A549 (cell line): ENCODE results near the gene ASIC2. TPM values are rescaled to one million over a fixed set of nuclear protein-coding genes. Genes with fewer than 3 reads are reported as not detected.

Experiments used
- ATAC-seq, 2 experiments: fragments of 200-7000 bp in 1 of 2; fragments of >200 bp in 1 of 2; cut with Nextera tagmentation in 1 of 2; cut with Tn5 transposase in 1 of 2; 3 replicates each; pipeline versions ENCODE4 v1.8.0 to v1.9.1; 2018 to 2020; ENCODE audit warnings: mild to moderate bottlenecking in 1 of 2, moderate library complexity in 1 of 2
- CTCF ChIA-PET: fragments of 300-600 bp; sonication (Branson Sonifier 250); formaldehyde crosslinking; extraction: SDS; loops from one replicate; lab custom pipeline; 2021; ENCODE audit warnings: antibody characterized with exemption, inconsistent platforms; lab: Yijun Ruan, JAX
- POLR2A ChIA-PET: fragments of 350-600 bp; formaldehyde crosslinking; extraction: SDS; loops from one replicate; lab custom pipeline; 2021; ENCODE audit warnings: antibody characterized with exemption, inconsistent platforms; lab: Yijun Ruan, JAX
- DNase-seq, 2 experiments: peaks; one replicate each; pipeline versions ENCODE4 v3.0.0 to v3.0.0-alpha.2; 2011 to 2016; ENCODE audit warnings: low read depth in 1 of 2, low spot score in 1 of 2
- FAIRE-seq: peaks from 2 replicates; lab custom pipeline; 2011; peaks lifted over from hg19 to GRCh38; lab: Jason Lieb, UNC
- H3K27ac ChIP-seq, 2 experiments: fragments of >200 bp; sonication (Bioruptor Twin); formaldehyde crosslinking; 3 replicates each; pipeline ENCODE4 v1.5.1; 2016 to 2017
- H3K4me1 ChIP-seq: fragments of >200 bp; sonication (Bioruptor Twin); formaldehyde crosslinking; 3 replicates; pipeline ENCODE4 v1.6.1; 2016
- H3K4me2 ChIP-seq: fragments of >200 bp; sonication (Bioruptor Twin); formaldehyde crosslinking; 3 replicates; pipeline ENCODE4 v1.6.1; 2016
- H3K4me3 ChIP-seq: fragments of >200 bp; sonication (Bioruptor Twin); formaldehyde crosslinking; 3 replicates; pipeline ENCODE4 v1.5.1; 2016
- H3K9me3 ChIP-seq: fragments of >200 bp; sonication (Bioruptor Twin); formaldehyde crosslinking; 3 replicates; pipeline ENCODE4 v1.6.1; 2016
- BCL3 ChIP-seq: fragments of >200 bp; sonication (Bioruptor Twin); formaldehyde crosslinking; IDR thresholded peaks from 3 replicates; pipeline ENCODE4 v1.6.1; 2016
- CHD2 ChIP-seq: fragments of 150-350 bp; IDR thresholded peaks from 2 replicates; pipeline ENCODE4 v1.6.1; 2014; ENCODE audit warnings: low read length; ENCODE audit not compliant: partially characterized antibody
- EHMT2 ChIP-seq: fragments of 200-600 bp; sonication (generic); IDR thresholded peaks from 2 replicates; pipeline ENCODE4 v1.6.1; 2016; ENCODE audit warnings: antibody characterized with exemption, low read depth, mild to moderate bottlenecking, moderate library complexity
- FOSB ChIP-seq: fragments of 250-450 bp; sonication (Bioruptor Pico); IDR thresholded peaks from 2 replicates; pipeline ENCODE4 v1.5.0; 2020; ENCODE audit warnings: mild to moderate bottlenecking, moderate library complexity
- HMGXB4 ChIP-seq: fragments of 250-450 bp; sonication (Bioruptor Pico); IDR thresholded peaks from 2 replicates; pipeline ENCODE4 v1.5.0; 2021; ENCODE audit warnings: mild to moderate bottlenecking, moderate library complexity, borderline replicate concordance
- HOXB13 ChIP-seq: fragments of 250-450 bp; sonication (Bioruptor Pico); IDR thresholded peaks from 2 replicates; pipeline ENCODE4 v1.5.0; 2020; ENCODE audit warnings: low read depth, mild to moderate bottlenecking, moderate library complexity
- HOXB5 ChIP-seq: fragments of 250-450 bp; sonication (Bioruptor Pico); IDR thresholded peaks from 2 replicates; pipeline ENCODE4 v1.5.0; 2020; ENCODE audit warnings: mild to moderate bottlenecking, moderate library complexity
- JUNB ChIP-seq: fragments of >200 bp; sonication (Bioruptor Twin); formaldehyde crosslinking; IDR thresholded peaks from 2 replicates; pipeline ENCODE4 v1.6.1; 2016
- KDM5A ChIP-seq: fragments of 200-600 bp; sonication (generic); IDR thresholded peaks from 2 replicates; pipeline ENCODE4 v1.6.1; 2016; ENCODE audit warnings: antibody characterized with exemption, mild to moderate bottlenecking
- MAFK ChIP-seq: fragments of 450-650 bp; IDR thresholded peaks from 2 replicates; pipeline ENCODE4 v1.6.1; 2014; ENCODE audit not compliant: partially characterized antibody
- MYC ChIP-seq: IDR thresholded peaks from 2 replicates; pipeline ENCODE4 v1.6.1; 2012; ENCODE audit warnings: mild to moderate bottlenecking, inconsistent platforms, low read length, improper control_type of control experiment, borderline replicate concordance
- NFE2L2 ChIP-seq: fragments of 150-350 bp; conservative IDR thresholded peaks from 2 replicates; pipeline ENCODE4 v1.6.1; 2014; ENCODE audit warnings: low read length
- NPAS2 ChIP-seq: fragments of 250-450 bp; sonication (Bioruptor Pico); IDR thresholded peaks from 2 replicates; pipeline ENCODE4 v1.8.0; 2022; ENCODE audit warnings: mild to moderate bottlenecking, moderate library complexity, borderline replicate concordance
- RCOR1 ChIP-seq: fragments of 150-350 bp; IDR thresholded peaks from 2 replicates; pipeline ENCODE4 v1.6.1; 2014; ENCODE audit warnings: antibody characterized with exemption, low read length, low read depth
- RNF2 ChIP-seq: fragments of 200-600 bp; sonication (generic); IDR thresholded peaks from 2 replicates; pipeline ENCODE4 v1.6.1; 2016; ENCODE audit warnings: low read depth, mild to moderate bottlenecking, antibody characterized with exemption, moderate library complexity, borderline replicate concordance
- TFCP2L1 ChIP-seq: fragments of 250-450 bp; sonication (Bioruptor Pico); IDR thresholded peaks from 2 replicates; pipeline ENCODE4 v1.5.0; 2021; ENCODE audit warnings: mild to moderate bottlenecking
- ZC3H11A ChIP-seq: fragments of 450-650 bp; IDR thresholded peaks from 2 replicates; pipeline ENCODE4 v1.6.1; 2014; ENCODE audit warnings: antibody characterized with exemption, mild to moderate bottlenecking
- ZFP36 ChIP-seq: fragments of 450-650 bp; IDR thresholded peaks from 2 replicates; pipeline ENCODE4 v1.6.1; 2014; ENCODE audit warnings: borderline replicate concordance; ENCODE audit not compliant: partially characterized antibody
- WGBS: methylation state at CpG from one replicate; pipeline ENCODE4 v1.1.6; 2017; ENCODE audit errors: missing lambda C conversion rate; 5-methylcytosine and 5-hydroxymethylcytosine counted together
- polyA plus RNA-seq, 4 experiments: library from polyadenylated mRNA; depleted of rRNA in 3 of 4; stranded (reverse); fragments of >200 nt; fragmentation: RNase III in 1 of 4; extraction: RNeasy Plus Mini Kit Qiagen cat#74134 plus additional on column Dnase treatment in 1 of 4; gene quantifications; 2 replicates in 3 of 4; 3 replicates in 1 of 4; pipeline ENCODE4 v1.2.3, GENCODE V29; 2011 to 2017
- TF ChIP-seq, protein P1 (sequence below): fragments of >200 bp; sonication (Bioruptor Twin); formaldehyde crosslinking; IDR thresholded peaks from 2 replicates; pipeline ENCODE4 v1.6.1; 2016
- TF ChIP-seq, protein P2 (sequence below): fragments of 250-450 bp; sonication (Bioruptor Pico); IDR thresholded peaks from 2 replicates; pipeline ENCODE4 v1.5.0; 2020; ENCODE audit warnings: low read depth, mild to moderate bottlenecking, moderate library complexity

The ASIC2 gene
- polyA plus RNA-seq, 2 of the 4 experiments (the other 2 are of a cell fraction) = 1.5 to 1.9 TPM

DNA sequence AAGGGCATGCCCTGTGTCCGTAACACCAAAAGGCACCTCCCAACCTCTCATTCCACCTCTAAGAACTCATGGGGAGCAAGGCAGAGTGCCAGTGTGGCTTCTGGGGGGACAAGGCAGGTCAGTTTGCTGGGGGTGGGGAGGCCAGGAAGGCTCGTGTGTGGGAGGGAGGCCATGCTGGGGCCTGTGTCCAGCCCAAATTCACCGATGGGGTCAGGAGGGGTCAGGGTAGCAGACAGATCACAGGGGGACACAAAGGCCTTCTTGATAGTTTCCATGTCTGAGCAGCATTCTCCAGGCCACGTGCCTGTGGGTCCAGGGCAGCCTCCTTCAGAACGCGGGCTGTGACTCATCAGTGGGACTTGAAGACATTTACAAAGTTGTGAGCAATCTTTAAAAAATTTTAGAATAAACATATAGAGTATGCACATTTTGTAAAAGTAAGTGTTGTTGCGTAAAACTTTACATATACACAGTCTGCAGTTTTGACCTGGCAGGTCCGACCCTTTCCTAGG lies 280.5 kb downstream of the ASIC2 start (continued):
- peak; percentile 15 for TF ChIP-seq MAFK
- peak; percentile 33; the same call in 1 of the 2 replicates for TF ChIP-seq HOXB13 (CRISPR knock-in tag)

DNA sequence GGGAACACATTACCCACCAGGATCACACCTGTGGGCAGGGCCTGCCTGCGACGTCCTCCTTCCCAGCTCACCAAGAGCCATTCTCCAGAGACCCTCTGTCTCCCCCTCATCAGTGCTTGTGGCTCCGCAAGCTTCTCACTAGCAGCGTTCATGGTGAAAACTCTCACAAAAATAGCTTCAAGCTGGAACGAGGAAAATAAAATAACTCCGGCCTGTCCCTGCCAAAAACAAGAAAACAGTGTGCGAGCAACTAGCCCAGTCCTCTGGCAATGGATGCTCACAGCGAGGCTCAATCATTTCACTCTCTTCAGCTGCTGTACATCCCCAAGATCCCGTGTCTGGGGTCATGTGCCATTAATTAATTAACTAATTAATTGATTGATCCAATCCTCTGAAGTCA lies 283.5 kb downstream of the ASIC2 start:
- Histone ChIP-seq H3K27ac (no peak overlapping the region), H3K4me1 (peaks cover 29% of the 10 kb centered on the region), H3K4me2 (no peak overlapping the region)
- 84% methylated on average over 9 of the region's 9 CpGs for WGBS
- CTCF ChIA-PET = interaction anchor here (0.7 to 6.5 kb wide), 3 partner anchors 11 to 1191 kb away, joined by 3 to 59 read pairs (median 3); no protein-coding TSS in a partner anchor
- FAIRE-seq = no peak
- TF ChIP-seq NFE2L2 = no peak
- TF ChIP-seq ZFP36 = no peak
- TF ChIP-seq, protein P1, sequence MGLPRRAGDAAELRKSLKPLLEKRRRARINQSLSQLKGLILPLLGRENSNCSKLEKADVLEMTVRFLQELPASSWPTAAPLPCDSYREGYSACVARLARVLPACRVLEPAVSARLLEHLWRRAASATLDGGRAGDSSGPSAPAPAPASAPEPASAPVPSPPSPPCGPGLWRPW = no peak
- no peak for TF ChIP-seq TFCP2L1 (CRISPR knock-in tag)
- TF ChIP-seq EHMT2 = no peak
- TF ChIP-seq, protein P2, sequence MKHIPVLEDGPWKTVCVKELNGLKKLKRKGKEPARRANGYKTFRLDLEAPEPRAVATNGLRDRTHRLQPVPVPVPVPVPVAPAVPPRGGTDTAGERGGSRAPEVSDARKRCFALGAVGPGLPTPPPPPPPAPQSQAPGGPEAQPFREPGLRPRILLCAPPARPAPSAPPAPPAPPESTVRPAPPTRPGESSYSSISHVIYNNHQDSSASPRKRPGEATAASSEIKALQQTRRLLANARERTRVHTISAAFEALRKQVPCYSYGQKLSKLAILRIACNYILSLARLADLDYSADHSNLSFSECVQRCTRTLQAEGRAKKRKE (CRISPR knock-in tag) = no peak
- TF ChIP-seq FOSB (CRISPR knock-in tag) = no peak
- TF ChIP-seq, all 56 proteins: peak for 0
- H3K4me3 ChIP-seq = no peak overlapping the region
- POLR2A ChIA-PET = no interaction called here
- H3K9me3 ChIP-seq = no peaks in the 10 kb centered on the region
- DNase-seq = no peak
- no peak for ATAC-seq

- Histone ChIP-seq H3K4me3 (no peak overlapping the region), H3K4me1 (peaks cover 4% of the 10 kb centered on the region), H3K27ac (no peak overlapping the region), H3K9me3 (no peaks in the 10 kb centered on the region), H3K4me2 (no peak overlapping the region)
- TF ChIP-seq JUNB (no peak), RCOR1 (no peak), NPAS2 (no peak), CHD2 (no peak), HOXB5 (CRISPR knock-in tag) (no peak), KDM5A (no peak), EHMT2 (no peak), ZC3H11A (no peak), HMGXB4 (CRISPR knock-in tag) (no peak), BCL3 (no peak), MYC (no peak), RNF2 (no peak)
- ChIA-PET POLR2A (no interaction called here), CTCF (interaction anchor here (1.0 to 6.5 kb wide), 3 partner anchors 8 to 224 kb away, joined by 3 to 59 read pairs (median 3); no protein-coding TSS in a partner anchor)
- 52% methylated on average over 7 of the region's 7 CpGs for WGBS
- FAIRE-seq (no peak), DNase-seq (no peak), ATAC-seq (no peak)
Observed at GRCh38 chr17:33007186-33007585, 285.9 kb downstream of the ASIC2 start.
